GM21619 (cell line): Measurements from ENCODE around the gene PDK2.
A peak's percentile ranks its signal among the peaks of the same experiment; 100 is the strongest.

ENCODE experiments used
- ATAC-seq: cut with Tn5 transposase; IDR thresholded peaks from one replicate; pipeline ENCODE4 v1.9.1; 2021; ENCODE audit not compliant: unreplicated experiment

The PDK2 gene

GRCh38 chr17:50149091-50149416 is 53.9 kb downstream of the PDK2 start:
- ATAC-seq = no peak

- no peak for ATAC-seq
Observed at GRCh38 chr17:50149417-50150353, 54.5 kb downstream of the PDK2 start.

GRCh38 chr17:50150354-50151040 is 55.3 kb downstream of the PDK2 start, which contains the start of gene PPP1R9B:
PPP1R9B (minus strand) TSS chr17:50150677; CDS start chr17:50150513, 164 bp downstream.
- ATAC-seq = no peak

GRCh38 chr17:50151041-50151936 is 56.1 kb downstream of the PDK2 start:
- peak; percentile 35 for ATAC-seq

GRCh38 chr17:50151937-50152547 is 56.9 kb downstream of the PDK2 start:
- ATAC-seq = no peak

- ATAC-seq = no peak
Observed at GRCh38 chr17:50152736-50153135, 57.6 kb downstream of the PDK2 start.

GRCh38 chr17:50153650-50154575 is 58.8 kb downstream of the PDK2 start:
- ATAC-seq = no peak

- ATAC-seq = no peak
Observed at GRCh38 chr17:50154604-50155003, 59.5 kb downstream of the PDK2 start.

GRCh38 chr17:50155115-50155819 is 60.1 kb downstream of the PDK2 start:
- ATAC-seq = no peak

- no peak for ATAC-seq
Observed at GRCh38 chr17:50157891-50158290, 62.7 kb downstream of the PDK2 start.

GRCh38 chr17:50161023-50161910 is 66.1 kb downstream of the PDK2 start:
- ATAC-seq = peak; percentile 79
